Thymus (tissue), 11 donors: ENCODE measurements around the gene ANKRD12. TPM values are rescaled to one million over a fixed set of nuclear protein-coding genes. Genes with fewer than 3 reads are reported as not detected.
"Not testable (repeated sequence)": the region's sequence is repeated elsewhere in the genome, so short reads cannot be mapped to it uniquely, and the experiment has no call there.

ENCODE experiments used
- DNase-seq, 9 donors: peaks; one replicate each; pipeline ENCODE4 v3.0.0-alpha.2; 2013; ENCODE audit warnings: low spot score in 9 of 9, low read depth in 6 of 9, missing footprints in 1 of 9
- H3K27ac ChIP-seq, 2 donors: one replicate each; pipeline ENCODE4 v1.5.1; 2013; ENCODE audit warnings: control low read depth in 1 of 2, low read depth in 1 of 2, low read length in 1 of 2, mild to moderate bottlenecking in 1 of 2, moderate library complexity in 1 of 2
- H3K27me3 ChIP-seq, 2 donors: one replicate each; pipeline ENCODE4 v1.5.1; 2013; ENCODE audit warnings: low read length in 1 of 2; ENCODE audit not compliant: control insufficient read depth in 2 of 2, insufficient read depth in 1 of 2
- H3K36me3 ChIP-seq, 2 donors: one replicate each; pipeline ENCODE4 v1.5.1; 2013; ENCODE audit warnings: low read length in 1 of 2, mild to moderate bottlenecking in 1 of 2, moderate library complexity in 1 of 2; ENCODE audit not compliant: control insufficient read depth in 2 of 2, insufficient read depth in 2 of 2
- H3K4me1 ChIP-seq, 2 donors: one replicate each; pipeline ENCODE4 v1.5.1; 2013; ENCODE audit warnings: low read length in 2 of 2; ENCODE audit not compliant: control insufficient read depth in 2 of 2, insufficient read depth in 2 of 2
- H3K4me3 ChIP-seq, 2 donors: one replicate each; pipeline ENCODE4 v1.5.1; 2013; ENCODE audit warnings: low read length in 2 of 2, control low read depth in 1 of 2, mild to moderate bottlenecking in 1 of 2
- H3K9me3 ChIP-seq, 2 donors: one replicate each; pipeline ENCODE4 v1.5.1; 2013; ENCODE audit warnings: low read length in 1 of 2, mild to moderate bottlenecking in 1 of 2; ENCODE audit not compliant: control insufficient read depth in 2 of 2, insufficient read depth in 1 of 2
- WGBS: extraction: QIAGEN DNeasy Blood & Tissue Kit; methylation state at CpG from one replicate; pipeline ENCODE4 v1.1.7; 2013; 5-methylcytosine and 5-hydroxymethylcytosine counted together
- polyA plus RNA-seq: library from polyadenylated mRNA; stranded (reverse); fragments of 200-250 nt; gene quantifications from one replicate; pipeline ENCODE4 v1.2.3, GENCODE V29; 2013
- total RNA-seq: library from RNA; stranded (reverse); fragments of 120-200 nt; gene quantifications from one replicate; pipeline ENCODE4 v1.2.4, GENCODE V29; 2013
- donor health status: healthy.

The ANKRD12 gene
- total and polyA plus RNA-seq, 2 donors: 13.0 to 57.9 TPM

GRCh38 chr18:9263264-9263663 is 126.7 kb downstream of the ANKRD12 start:
- Histone ChIP-seq H3K4me3 (no peak overlapping the region), H3K4me1 (no peaks in the 10 kb centered on the region), H3K27me3 (no peaks in the 10 kb centered on the region), H3K27ac (no peak overlapping the region), H3K36me3 (peaks cover 12 to 14% of the 10 kb centered on the region in 2 donors), H3K9me3 (no peaks in the 10 kb centered on the region)
- WGBS: 90% methylated on average over 1 of the region's 1 CpG
- DNase-seq: no peak

GRCh38 chr18:9264797-9265196 is 128.2 kb downstream of the ANKRD12 start:
- WGBS: over 99% methylated on average over 15 of the region's 15 CpGs
- DNase-seq, H3K9me3 ChIP-seq, H3K27me3 ChIP-seq, H3K27ac ChIP-seq, H3K4me1 ChIP-seq, H3K4me3 ChIP-seq: not testable (repeated sequence)
- H3K36me3 ChIP-seq: peaks cover 8 to 14% of the 10 kb centered on the region in 2 donors

GRCh38 chr18:9273221-9273620 is 136.6 kb downstream of the ANKRD12 start:
- Histone ChIP-seq H3K36me3 (peaks cover 11 to 20% of the 10 kb centered on the region in 2 donors), H3K27ac (no peak overlapping the region), H3K27me3 (no peaks in the 10 kb centered on the region), H3K4me1 (no peaks in the 10 kb centered on the region), H3K4me3 (no peak overlapping the region), H3K9me3 (no peaks in the 10 kb centered on the region)
- DNase-seq: no peak
- WGBS: over 99% methylated on average over 2 of the region's 2 CpGs

GRCh38 chr18:9275890-9276289 is 139.3 kb downstream of the ANKRD12 start:
- H3K4me1 ChIP-seq: no peaks in the 10 kb centered on the region
- no peak for DNase-seq
- no peaks in the 10 kb centered on the region for H3K27me3 ChIP-seq
- no peaks in the 10 kb centered on the region for H3K9me3 ChIP-seq
- no peak overlapping the region for H3K4me3 ChIP-seq
- H3K36me3 ChIP-seq: peaks cover 21 to 28% of the 10 kb centered on the region in 2 donors
- WGBS: 100% methylated on average over 1 of the region's 1 CpG
- H3K27ac ChIP-seq: no peak overlapping the region

- DNase-seq: no peak
- H3K27me3 ChIP-seq: no peaks in the 10 kb centered on the region
- WGBS: 100% methylated on average over 1 of the region's 1 CpG
- H3K36me3 ChIP-seq: peaks cover 21 to 26% of the 10 kb centered on the region in 2 donors
- H3K9me3 ChIP-seq: no peaks in the 10 kb centered on the region
- no peaks in the 10 kb centered on the region for H3K4me1 ChIP-seq
- H3K27ac ChIP-seq: no peak overlapping the region
- H3K4me3 ChIP-seq: no peak overlapping the region
Observed at GRCh38 chr18:9278028-9278427, 141.4 kb downstream of the ANKRD12 start.

- Histone ChIP-seq H3K27ac (no peak overlapping the region), H3K4me3 (no peak overlapping the region), H3K4me1 (no peaks in the 10 kb centered on the region), H3K9me3 (no peaks in the 10 kb centered on the region), H3K36me3 (peaks cover 10 to 16% of the 10 kb centered on the region in 2 donors), H3K27me3 (no peaks in the 10 kb centered on the region)
- no peak for DNase-seq
- WGBS: 97% methylated on average over 5 of the region's 5 CpGs
Observed at GRCh38 chr18:9280849-9281248, 144.3 kb downstream of the ANKRD12 start.

GRCh38 chr18:9281780-9282179 is 145.2 kb downstream of the ANKRD12 start:
- no peak overlapping the region for H3K27ac ChIP-seq
- no peaks in the 10 kb centered on the region for H3K27me3 ChIP-seq
- no peak for DNase-seq
- H3K4me1 ChIP-seq: no peaks in the 10 kb centered on the region
- no peak overlapping the region for H3K4me3 ChIP-seq
- peaks cover 9 to 16% of the 10 kb centered on the region in 2 donors for H3K36me3 ChIP-seq
- WGBS: 97% methylated on average over 1 of the region's 1 CpG
- H3K9me3 ChIP-seq: no peaks in the 10 kb centered on the region

GRCh38 chr18:9283791-9284190 is 147.2 kb downstream of the ANKRD12 start:
- H3K4me1 ChIP-seq: no peaks in the 10 kb centered on the region
- WGBS: 49% methylated on average over 2 of the region's 2 CpGs
- H3K4me3 ChIP-seq: no peak overlapping the region

GRCh38 chr18:9285604-9286003 is 149.0 kb downstream of the ANKRD12 start:
- Histone ChIP-seq H3K4me1 (no peaks in the 10 kb centered on the region), H3K4me3 (no peak overlapping the region), H3K27ac (no peak overlapping the region), H3K36me3 (no peaks in the 10 kb centered on the region), H3K9me3 (no peaks in the 10 kb centered on the region), H3K27me3 (no peaks in the 10 kb centered on the region)
- 94% methylated on average over 2 of the region's 2 CpGs for WGBS
- DNase-seq: no peak

More at GRCh38 chr18:9283791-9284190, 147.2 kb downstream of the ANKRD12 start:
- H3K9me3 ChIP-seq: no peaks in the 10 kb centered on the region
- H3K36me3 ChIP-seq: peaks cover 6 to 9% of the 10 kb centered on the region in 2 donors
- H3K27me3 ChIP-seq: no peaks in the 10 kb centered on the region
- no peak for DNase-seq
- no peak overlapping the region for H3K27ac ChIP-seq

- 91% methylated on average over 7 of the region's 7 CpGs for WGBS
- no peaks in the 10 kb centered on the region for H3K9me3 ChIP-seq
- H3K27me3 ChIP-seq: no peaks in the 10 kb centered on the region
- H3K36me3 ChIP-seq: no peaks in the 10 kb centered on the region
- H3K4me3 ChIP-seq: no peak overlapping the region
- no peaks in the 10 kb centered on the region for H3K4me1 ChIP-seq
- H3K27ac ChIP-seq: no peak overlapping the region
- no peak for DNase-seq
Observed at GRCh38 chr18:9287036-9287435, 150.5 kb downstream of the ANKRD12 start.
